ENCODE results near the gene BMP3.
A peak's percentile ranks its signal among the peaks of the same experiment; 100 is the strongest.

BMP3 gene

DNA sequence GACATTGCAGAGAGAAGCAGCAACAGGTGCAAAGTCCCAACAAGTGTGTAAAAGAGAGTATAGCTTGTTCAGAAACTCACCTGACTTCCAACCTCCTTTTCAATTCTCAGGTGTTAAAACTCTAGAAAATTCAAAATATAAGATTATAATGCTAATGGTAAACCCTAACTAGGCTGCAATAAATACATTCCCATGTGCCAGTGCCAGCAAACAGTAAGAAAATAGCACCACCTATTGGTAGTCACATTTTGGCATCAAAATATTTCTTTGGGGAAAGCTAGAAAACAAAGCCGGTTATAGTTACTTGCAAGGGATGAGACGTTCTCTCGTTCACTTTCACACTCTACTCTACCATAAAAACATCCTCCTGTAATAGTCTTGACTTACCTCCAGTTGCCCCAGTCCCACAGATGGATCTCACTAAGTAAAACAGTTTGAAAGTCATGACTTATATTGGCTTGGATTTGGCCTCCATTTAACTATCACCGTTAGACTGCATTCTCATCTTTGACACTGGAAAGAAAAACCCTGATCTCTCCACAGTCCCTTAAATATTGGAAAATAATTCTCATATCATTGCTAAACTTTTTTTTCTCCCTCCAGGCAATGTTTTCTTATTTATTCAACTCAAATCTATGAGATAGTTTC, 9.6 kb downstream of the BMP3 start:
- peak; percentile 28 for DNase-seq (ENCODE audit: low read depth)

- no peak for DNase-seq (ENCODE audit: low read depth)
Observed at GRCh38 chr4:81042578-81043365, 12.3 kb downstream of the BMP3 start.

DNA sequence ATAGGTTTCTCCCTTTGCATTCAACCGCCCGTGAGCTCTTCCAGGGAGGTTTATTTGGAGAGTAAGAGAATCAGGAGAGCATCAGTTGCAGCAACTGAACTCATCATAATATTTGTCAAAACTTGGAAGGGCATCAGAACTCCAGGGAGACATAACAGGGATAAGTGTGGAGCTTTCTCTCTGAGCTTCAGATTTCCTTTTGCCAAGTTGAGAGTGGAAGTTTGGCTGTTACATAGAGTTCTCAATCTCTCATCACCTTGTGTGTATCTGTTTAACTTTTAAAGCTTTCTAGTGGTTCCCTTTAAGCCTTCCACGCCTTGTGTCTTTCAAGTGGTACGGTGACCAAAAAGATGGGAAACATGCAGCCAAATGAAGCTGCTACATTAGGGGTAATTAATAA, 18.8 kb downstream of the BMP3 start:
- DNase-seq (ENCODE audit: low read depth), result no peak

- no peak for DNase-seq (ENCODE audit: low read depth)
Observed at GRCh38 chr4:81049907-81050306, 19.4 kb downstream of the BMP3 start.

- peak; percentile 29 for DNase-seq (ENCODE audit: low read depth)
Observed at GRCh38 chr4:81052119-81053068, 21.9 kb downstream of the BMP3 start.

DNA sequence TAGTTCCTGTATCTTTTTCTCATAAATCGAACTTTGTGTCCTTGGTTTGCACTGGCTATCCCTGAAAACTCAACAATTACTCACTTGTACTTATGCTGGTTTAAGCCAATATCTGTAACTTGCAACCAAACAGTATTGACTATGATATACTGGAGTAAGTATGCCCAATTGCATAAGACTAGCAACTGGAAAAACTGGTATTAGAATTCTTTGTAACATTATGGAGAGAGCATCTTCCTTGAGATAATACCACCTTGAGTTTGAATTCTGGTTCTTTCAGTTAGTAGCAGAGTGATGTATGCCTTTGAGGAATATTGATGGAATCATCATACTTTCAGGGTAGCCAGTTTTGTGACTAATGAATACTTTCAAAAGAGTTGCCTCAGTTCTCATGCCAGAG, 28.1 kb downstream of the BMP3 start:
- DNase-seq (ENCODE audit: low read depth), result no peak

- no peak for DNase-seq (ENCODE audit: low read depth)
Observed at GRCh38 chr4:81060587-81061343, 30.3 kb downstream of the BMP3 start.

DNA sequence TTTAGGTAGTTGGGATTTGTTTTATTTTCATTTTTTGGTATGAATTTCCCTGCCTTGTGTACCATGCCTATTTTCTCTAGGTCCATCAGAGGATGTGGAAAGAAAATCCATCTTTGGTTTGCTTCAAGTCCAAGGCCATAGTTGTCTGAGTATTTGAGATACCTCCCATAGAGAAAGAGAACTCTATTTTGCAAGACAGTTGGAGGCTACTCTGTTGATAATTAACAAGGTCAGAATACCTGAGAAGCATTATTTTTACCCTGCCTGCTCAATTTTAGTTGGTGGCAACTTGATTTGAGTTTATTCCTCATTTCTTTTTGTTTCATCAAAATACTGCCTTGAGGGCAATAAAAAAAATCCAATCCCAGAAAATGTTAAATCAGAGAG, 30.8 kb downstream of the BMP3 start:
- DNase-seq (ENCODE audit: low read depth), result no peak

DNA sequence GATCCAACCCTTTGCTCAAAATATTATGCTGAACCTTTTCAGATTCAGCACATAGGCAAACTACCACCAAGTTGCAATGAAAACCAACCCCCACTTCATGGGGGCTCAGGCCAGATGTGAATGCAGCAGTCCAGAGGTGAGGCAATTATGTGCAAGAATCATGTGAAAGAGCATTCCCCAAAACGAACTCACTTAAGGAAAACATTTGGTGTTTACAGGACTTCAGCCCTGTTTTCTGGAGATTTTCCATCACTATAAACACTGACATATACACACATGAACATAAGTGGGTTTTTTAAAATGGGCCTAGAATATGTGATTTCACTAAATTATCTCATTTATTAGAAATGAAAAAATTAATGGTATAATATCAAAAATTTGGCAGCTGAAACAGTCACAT, 31.5 kb downstream of the BMP3 start:
- no peak for DNase-seq (ENCODE audit: low read depth)

- no peak for DNase-seq (ENCODE audit: low read depth)
Observed at GRCh38 chr4:81065446-81065845, 34.9 kb downstream of the BMP3 start.

- DNase-seq (ENCODE audit: low read depth), result peak; percentile 62
Observed at GRCh38 chr4:81069706-81070331, 39.3 kb downstream of the BMP3 start.

DNA sequence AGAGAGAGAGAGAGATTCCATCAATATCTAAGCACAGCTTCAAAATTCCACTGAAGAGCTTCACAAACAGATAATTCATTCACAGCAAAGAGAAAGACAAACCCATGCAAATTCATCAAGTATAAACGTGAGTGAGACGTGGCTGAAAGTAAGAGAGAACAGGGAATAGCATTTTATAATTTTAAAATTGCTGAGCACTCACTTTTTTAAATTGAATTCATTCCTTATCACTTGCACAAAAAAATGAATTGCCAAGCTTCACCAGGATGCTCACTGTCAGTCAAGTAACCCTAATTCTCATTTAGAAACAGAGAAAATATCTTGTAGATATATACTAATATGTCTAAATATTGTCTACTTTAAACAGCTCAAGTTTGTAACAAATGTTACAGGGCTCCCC, 40.5 kb downstream of the BMP3 start:
- DNase-seq (ENCODE audit: low read depth), result no peak

- DNase-seq (ENCODE audit: low read depth), result no peak
Observed at GRCh38 chr4:81081156-81081555, 50.6 kb downstream of the BMP3 start.

DNA sequence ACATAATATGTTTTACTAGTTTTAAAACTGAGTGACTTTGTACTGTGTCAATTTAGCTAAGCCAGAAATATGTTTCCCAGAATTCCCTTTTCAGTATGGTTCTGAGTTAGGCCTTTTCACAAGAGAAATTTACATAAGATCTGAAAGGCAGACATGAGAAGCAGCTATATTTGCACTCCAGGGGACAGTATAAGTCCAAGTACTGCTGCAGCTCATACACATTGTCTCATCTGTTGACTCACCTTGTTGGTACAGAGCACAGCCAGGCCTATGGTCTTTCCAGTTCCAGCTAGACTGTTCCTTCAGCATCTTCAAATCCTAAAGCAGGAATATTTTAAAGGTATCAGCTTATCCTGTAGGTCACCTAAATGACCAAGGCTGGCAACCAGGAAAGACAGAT, 53.5 kb downstream of the BMP3 start:
- peak; percentile 35 for DNase-seq (ENCODE audit: low read depth)

GRCh38 chr4:81084634-81085033, 54.1 kb downstream of the BMP3 start:
- DNase-seq (ENCODE audit: low read depth), result no peak

- no peak for DNase-seq (ENCODE audit: low read depth)
Observed at GRCh38 chr4:81085291-81085690, 54.8 kb downstream of the BMP3 start.

DNA sequence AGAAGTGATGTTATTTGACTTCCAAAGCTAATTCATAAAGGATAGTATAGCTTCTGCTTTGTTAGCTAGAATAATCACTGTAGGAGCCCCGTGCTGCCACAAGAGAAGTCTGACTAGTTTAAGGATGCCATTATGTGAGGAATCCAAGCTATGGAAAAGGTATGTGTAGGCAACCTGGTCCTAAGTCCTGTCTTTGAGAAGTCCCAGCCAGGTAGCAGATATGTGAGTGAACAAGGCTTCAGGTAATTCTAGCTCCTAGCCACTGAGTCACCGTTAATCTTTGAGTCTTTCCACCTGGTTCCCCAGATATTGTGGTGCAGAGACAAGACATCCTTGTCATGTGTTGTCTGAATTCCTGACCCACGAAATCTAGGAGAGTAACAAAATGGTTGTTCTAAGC, 55.5 kb downstream of the BMP3 start:
- DNase-seq (ENCODE audit: low read depth), result no peak

GRCh38 chr4:81093720-81094401, 63.4 kb downstream of the BMP3 start:
- DNase-seq (ENCODE audit: low read depth), result no peak

- DNase-seq (ENCODE audit: low read depth), result no peak
Observed at GRCh38 chr4:81095389-81095788, 64.9 kb downstream of the BMP3 start.

- DNase-seq (ENCODE audit: low read depth), result no peak
Observed at GRCh38 chr4:81096566-81096965, 66.1 kb downstream of the BMP3 start.

DNA sequence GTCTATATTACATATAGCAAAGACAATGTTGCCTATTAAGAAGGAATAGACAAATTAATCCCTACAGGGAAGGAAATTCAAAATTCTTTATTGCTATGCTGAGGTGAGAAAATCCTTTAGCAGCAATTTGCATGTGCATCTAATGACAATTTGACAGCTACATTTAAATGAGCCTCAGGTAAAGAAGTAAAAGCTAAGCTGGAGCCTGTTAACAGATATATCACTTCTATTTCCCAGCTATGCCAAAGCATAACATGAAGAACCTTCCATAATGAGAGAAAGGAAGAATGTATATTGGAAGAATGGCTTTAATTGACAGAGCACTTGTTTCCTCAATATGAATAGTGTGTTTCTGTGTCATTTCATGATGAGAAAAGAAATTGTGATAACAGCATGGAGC, 71.6 kb downstream of the BMP3 start:
- no peak for DNase-seq (ENCODE audit: low read depth)

Measured in GM04504 (cell line).